Neural cell (in vitro differentiated cells): ENCODE measurements around the gene ATP6V0E2. TPM values are rescaled to one million over a fixed set of nuclear protein-coding genes. Genes with fewer than 3 reads are reported as not detected.

Experiments
- H2AFZ ChIP-seq: fragments of 200-600, 300-800 bp; sonication (generic), shearing (Covaris generic); 2 replicates; pipeline ENCODE4 v1.6.0; 2014; ENCODE audit warnings: low read depth, mild to moderate bottlenecking, antibody characterized with exemption, low read length, moderate library complexity
- H3F3A ChIP-seq: fragments of 200-600 bp; shearing (Covaris generic); 2 replicates; pipeline ENCODE4 v1.6.1; 2016; ENCODE audit warnings: mild to moderate bottlenecking, moderate library complexity, mixed read lengths, antibody characterized with exemption, low read length; ENCODE audit not compliant: insufficient read depth, poor library complexity, severe bottlenecking
- H3K27ac ChIP-seq: fragments of 200-600, 300-800 bp; sonication (generic), shearing (Covaris generic); 2 replicates; pipeline ENCODE4 v1.5.1; 2014; ENCODE audit warnings: mild to moderate bottlenecking, low read length, moderate library complexity
- H3K27me3 ChIP-seq: fragments of 300-800, 200-600 bp; sonication (generic), shearing (Covaris generic); 2 replicates; pipeline ENCODE4 v1.6.0; 2014; ENCODE audit warnings: mild to moderate bottlenecking, low read depth, low read length, moderate library complexity; ENCODE audit not compliant: insufficient read depth
- H3K36me3 ChIP-seq: fragments of 300-800, 200-600 bp; sonication (generic), shearing (Covaris generic); 2 replicates; pipeline ENCODE4 v1.5.1; 2014; ENCODE audit warnings: mild to moderate bottlenecking, antibody characterized with exemption, low read length, moderate library complexity; ENCODE audit not compliant: insufficient read depth
- H3K4me2 ChIP-seq: fragments of 300-800, 200-600 bp; sonication (generic), shearing (Covaris generic); 2 replicates; pipeline ENCODE4 v1.6.0; 2014; ENCODE audit warnings: mild to moderate bottlenecking, low read length
- H3K4me3 ChIP-seq: fragments of 300-800, 200-600 bp; sonication (generic), shearing (Covaris generic); 2 replicates; pipeline ENCODE4 v1.5.1; 2014; ENCODE audit warnings: mild to moderate bottlenecking, low read length, moderate library complexity
- H3K79me2 ChIP-seq: fragments of 200-600 bp; shearing (Covaris generic); replicated peaks from 2 replicates; pipeline ENCODE4 v1.6.0; 2014; ENCODE audit warnings: mild to moderate bottlenecking, low read length, moderate library complexity; ENCODE audit not compliant: insufficient read depth
- H3K9ac ChIP-seq: fragments of 300-800, 200-600 bp; sonication (generic), shearing (Covaris generic); 2 replicates; pipeline ENCODE4 v1.6.1; 2016; ENCODE audit warnings: mild to moderate bottlenecking, low read length, mixed read lengths
- H3K9me2 ChIP-seq: fragments of 200-600 bp; shearing (Covaris generic); 2 replicates; pipeline ENCODE4 v1.6.1; 2016; ENCODE audit warnings: mild to moderate bottlenecking, low read length, mixed read lengths; ENCODE audit not compliant: insufficient read depth
- H3K9me3 ChIP-seq: fragments of 200-600, 300-800 bp; sonication (generic), shearing (Covaris generic); 2 replicates; pipeline ENCODE4 v1.6.1; 2016; ENCODE audit warnings: mild to moderate bottlenecking, mixed run types, low read length, moderate library complexity, mixed read lengths
- H4K20me1 ChIP-seq: fragments of 200-600 bp; shearing (Covaris generic); 2 replicates; pipeline ENCODE4 v1.6.1; 2016; ENCODE audit warnings: mild to moderate bottlenecking, mixed run types; ENCODE audit not compliant: insufficient read depth
- CTCF ChIP-seq: fragments of 450-650 bp; IDR thresholded peaks from 2 replicates; pipeline ENCODE4 v1.5.1; 2014; ENCODE audit warnings: antibody characterized with exemption, mild to moderate bottlenecking, moderate library complexity; ENCODE audit not compliant: poor library complexity, severe bottlenecking
- EP300 ChIP-seq: fragments of 450-650 bp; conservative IDR thresholded peaks from 2 replicates; pipeline ENCODE4 v1.6.1; 2014; ENCODE audit warnings: antibody characterized with exemption, mild to moderate bottlenecking, moderate library complexity; ENCODE audit not compliant: poor library complexity, severe bottlenecking
- EZH2 ChIP-seq: fragments of 200-600, 300-800 bp; shearing (Covaris generic), sonication (generic); IDR thresholded peaks from 2 replicates; pipeline ENCODE4 v1.6.1; 2014; ENCODE audit warnings: antibody characterized with exemption, low read length, borderline replicate concordance, mild to moderate bottlenecking; ENCODE audit not compliant: insufficient read depth, poor library complexity, severe bottlenecking
- MXI1 ChIP-seq: fragments of 450-650 bp; conservative IDR thresholded peaks from 2 replicates; pipeline ENCODE4 v1.6.1; 2014; ENCODE audit warnings: antibody characterized with exemption, mild to moderate bottlenecking; ENCODE audit not compliant: poor library complexity, severe bottlenecking
- POLR2AphosphoS5 ChIP-seq: IDR thresholded peaks from 2 replicates; pipeline ENCODE4 v1.6.1; 2012
- RAD21 ChIP-seq: fragments of 450-650 bp; conservative IDR thresholded peaks from 2 replicates; pipeline ENCODE4 v1.6.1; 2014; ENCODE audit warnings: antibody characterized with exemption, mild to moderate bottlenecking, moderate library complexity
- SMC3 ChIP-seq: fragments of 450-650 bp; conservative IDR thresholded peaks from 2 replicates; pipeline ENCODE4 v1.6.1; 2014; ENCODE audit warnings: antibody characterized with exemption, mild to moderate bottlenecking, moderate library complexity; ENCODE audit not compliant: poor library complexity
- TAF1 ChIP-seq: IDR thresholded peaks from 2 replicates; pipeline ENCODE4 v1.6.1; 2012; ENCODE audit warnings: low read depth
- polyA plus RNA-seq: library from polyadenylated mRNA; depleted of rRNA; stranded (reverse); fragments of >200 nt; gene quantifications from 2 replicates; pipeline ENCODE4 v1.2.3, GENCODE V29; 2014
- TF ChIP-seq, protein P1 (sequence below): IDR thresholded peaks from 2 replicates; pipeline ENCODE4 v1.6.1; 2012; ENCODE audit warnings: borderline replicate concordance

Gene ATP6V0E2
- polyA plus RNA-seq, 1 donor from 2014 or later, result 550 TPM

- no peaks in the 10 kb centered on the region for H3K9me3 ChIP-seq
- H3K27me3 ChIP-seq, result no peaks in the 10 kb centered on the region
- TF ChIP-seq, protein P1, sequence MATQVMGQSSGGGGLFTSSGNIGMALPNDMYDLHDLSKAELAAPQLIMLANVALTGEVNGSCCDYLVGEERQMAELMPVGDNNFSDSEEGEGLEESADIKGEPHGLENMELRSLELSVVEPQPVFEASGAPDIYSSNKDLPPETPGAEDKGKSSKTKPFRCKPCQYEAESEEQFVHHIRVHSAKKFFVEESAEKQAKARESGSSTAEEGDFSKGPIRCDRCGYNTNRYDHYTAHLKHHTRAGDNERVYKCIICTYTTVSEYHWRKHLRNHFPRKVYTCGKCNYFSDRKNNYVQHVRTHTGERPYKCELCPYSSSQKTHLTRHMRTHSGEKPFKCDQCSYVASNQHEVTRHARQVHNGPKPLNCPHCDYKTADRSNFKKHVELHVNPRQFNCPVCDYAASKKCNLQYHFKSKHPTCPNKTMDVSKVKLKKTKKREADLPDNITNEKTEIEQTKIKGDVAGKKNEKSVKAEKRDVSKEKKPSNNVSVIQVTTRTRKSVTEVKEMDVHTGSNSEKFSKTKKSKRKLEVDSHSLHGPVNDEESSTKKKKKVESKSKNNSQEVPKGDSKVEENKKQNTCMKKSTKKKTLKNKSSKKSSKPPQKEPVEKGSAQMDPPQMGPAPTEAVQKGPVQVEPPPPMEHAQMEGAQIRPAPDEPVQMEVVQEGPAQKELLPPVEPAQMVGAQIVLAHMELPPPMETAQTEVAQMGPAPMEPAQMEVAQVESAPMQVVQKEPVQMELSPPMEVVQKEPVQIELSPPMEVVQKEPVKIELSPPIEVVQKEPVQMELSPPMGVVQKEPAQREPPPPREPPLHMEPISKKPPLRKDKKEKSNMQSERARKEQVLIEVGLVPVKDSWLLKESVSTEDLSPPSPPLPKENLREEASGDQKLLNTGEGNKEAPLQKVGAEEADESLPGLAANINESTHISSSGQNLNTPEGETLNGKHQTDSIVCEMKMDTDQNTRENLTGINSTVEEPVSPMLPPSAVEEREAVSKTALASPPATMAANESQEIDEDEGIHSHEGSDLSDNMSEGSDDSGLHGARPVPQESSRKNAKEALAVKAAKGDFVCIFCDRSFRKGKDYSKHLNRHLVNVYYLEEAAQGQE, result no peak
- TF ChIP-seq TAF1, result no peak
- no peak for TF ChIP-seq RAD21
- TF ChIP-seq CTCF, result no peak
- TF ChIP-seq EZH2, result no peak
- TF ChIP-seq MXI1, result no peak
- no peak for TF ChIP-seq EP300
- TF ChIP-seq SMC3, result no peak
- TF ChIP-seq POLR2AphosphoS5, result no peak
- H3K9ac ChIP-seq, result no peak overlapping the region
- no peaks in the 10 kb centered on the region for H3K36me3 ChIP-seq
- no peak overlapping the region for H3K4me2 ChIP-seq
- H3K9me2 ChIP-seq, result no peaks in the 10 kb centered on the region
- H3K27ac ChIP-seq, result no peak overlapping the region
- H3K4me3 ChIP-seq, result no peak overlapping the region
- H4K20me1 ChIP-seq, result no peaks in the 10 kb centered on the region
- H2AFZ ChIP-seq, result no peak overlapping the region
- no peaks in the 10 kb centered on the region for H3F3A ChIP-seq
- H3K79me2 ChIP-seq, result no peaks in the 10 kb centered on the region
These were observed 29.3 kb upstream of the ATP6V0E2 start for GRCh38 chr7:149844445-149844844.

GRCh38 chr7:149845257-149845980 lies 28.4 kb upstream of the ATP6V0E2 start:
- no peaks in the 10 kb centered on the region for H3K9me3 ChIP-seq
- H3K9ac ChIP-seq, result no peak overlapping the region
- TF ChIP-seq, protein P1, result no peak
- TF ChIP-seq EZH2 (no peak), CTCF (no peak), POLR2AphosphoS5 (no peak), SMC3 (no peak), EP300 (no peak), RAD21 (no peak), MXI1 (no peak)
- H3F3A ChIP-seq, result no peaks in the 10 kb centered on the region
- H3K9me2 ChIP-seq, result no peaks in the 10 kb centered on the region
- H3K27me3 ChIP-seq, result no peaks in the 10 kb centered on the region
- H3K27ac ChIP-seq, result no peak overlapping the region
- no peaks in the 10 kb centered on the region for H3K79me2 ChIP-seq
- no peak overlapping the region for H3K4me2 ChIP-seq
- no peaks in the 10 kb centered on the region for H4K20me1 ChIP-seq
- no peaks in the 10 kb centered on the region for H3K36me3 ChIP-seq
- H2AFZ ChIP-seq, result no peak overlapping the region
- H3K4me3 ChIP-seq, result no peak overlapping the region
